Loucy (cell line): ENCODE results near the gene ADGB.

Source experiments
- EZH2phosphoT487 ChIP-seq: fragments of 200-600 bp; IDR thresholded peaks from 2 replicates; pipeline ENCODE4 v1.6.1; 2018; ENCODE audit warnings: antibody characterized with exemption, mild to moderate bottlenecking, moderate library complexity, borderline replicate concordance
- TF ChIP-seq, protein P1 (sequence below): fragments of 200-600 bp; sonication (generic); conservative IDR thresholded peaks from 2 replicates; pipeline ENCODE4 v1.5.1; 2014; ENCODE audit warnings: mild to moderate bottlenecking, antibody characterized with exemption, low read length

DNA sequence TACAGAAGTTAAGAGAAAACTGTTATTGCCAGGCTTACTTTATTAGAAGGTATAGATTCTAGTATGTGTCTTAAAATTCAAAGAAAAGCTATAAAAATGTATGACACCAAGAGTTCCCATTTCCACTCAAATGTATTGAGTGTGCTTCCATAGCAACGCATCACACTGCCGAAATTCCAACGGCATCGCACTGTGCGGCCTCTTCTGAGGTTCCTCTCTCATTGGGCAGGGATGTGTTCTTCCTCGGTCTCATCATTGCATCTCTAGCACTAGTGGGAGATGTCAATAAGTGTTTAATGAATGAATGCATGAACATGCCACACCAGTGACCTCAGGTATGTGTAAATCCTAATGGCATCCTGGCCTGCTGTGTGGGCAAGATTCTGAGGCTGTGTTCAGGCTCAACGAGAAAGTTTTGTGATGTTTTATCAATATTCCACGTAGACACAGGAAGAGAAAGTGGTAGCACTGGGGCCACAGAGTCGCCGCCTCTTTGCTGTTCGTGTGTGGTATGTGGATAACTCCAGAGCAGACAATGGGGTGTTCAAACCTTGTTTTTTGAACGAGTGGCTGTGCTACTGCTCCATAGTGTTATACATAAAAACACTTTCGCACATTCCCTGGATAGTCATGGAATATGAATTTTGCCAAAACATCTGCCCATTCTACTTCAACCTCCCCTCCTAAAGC lies 171.6 kb downstream of the ADGB start:
- TF ChIP-seq, protein P1, sequence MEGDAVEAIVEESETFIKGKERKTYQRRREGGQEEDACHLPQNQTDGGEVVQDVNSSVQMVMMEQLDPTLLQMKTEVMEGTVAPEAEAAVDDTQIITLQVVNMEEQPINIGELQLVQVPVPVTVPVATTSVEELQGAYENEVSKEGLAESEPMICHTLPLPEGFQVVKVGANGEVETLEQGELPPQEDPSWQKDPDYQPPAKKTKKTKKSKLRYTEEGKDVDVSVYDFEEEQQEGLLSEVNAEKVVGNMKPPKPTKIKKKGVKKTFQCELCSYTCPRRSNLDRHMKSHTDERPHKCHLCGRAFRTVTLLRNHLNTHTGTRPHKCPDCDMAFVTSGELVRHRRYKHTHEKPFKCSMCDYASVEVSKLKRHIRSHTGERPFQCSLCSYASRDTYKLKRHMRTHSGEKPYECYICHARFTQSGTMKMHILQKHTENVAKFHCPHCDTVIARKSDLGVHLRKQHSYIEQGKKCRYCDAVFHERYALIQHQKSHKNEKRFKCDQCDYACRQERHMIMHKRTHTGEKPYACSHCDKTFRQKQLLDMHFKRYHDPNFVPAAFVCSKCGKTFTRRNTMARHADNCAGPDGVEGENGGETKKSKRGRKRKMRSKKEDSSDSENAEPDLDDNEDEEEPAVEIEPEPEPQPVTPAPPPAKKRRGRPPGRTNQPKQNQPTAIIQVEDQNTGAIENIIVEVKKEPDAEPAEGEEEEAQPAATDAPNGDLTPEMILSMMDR = no peak
- TF ChIP-seq EZH2phosphoT487 = no peak
